ENCODE data around the gene GOLIM4.

Gene GOLIM4, protein sequence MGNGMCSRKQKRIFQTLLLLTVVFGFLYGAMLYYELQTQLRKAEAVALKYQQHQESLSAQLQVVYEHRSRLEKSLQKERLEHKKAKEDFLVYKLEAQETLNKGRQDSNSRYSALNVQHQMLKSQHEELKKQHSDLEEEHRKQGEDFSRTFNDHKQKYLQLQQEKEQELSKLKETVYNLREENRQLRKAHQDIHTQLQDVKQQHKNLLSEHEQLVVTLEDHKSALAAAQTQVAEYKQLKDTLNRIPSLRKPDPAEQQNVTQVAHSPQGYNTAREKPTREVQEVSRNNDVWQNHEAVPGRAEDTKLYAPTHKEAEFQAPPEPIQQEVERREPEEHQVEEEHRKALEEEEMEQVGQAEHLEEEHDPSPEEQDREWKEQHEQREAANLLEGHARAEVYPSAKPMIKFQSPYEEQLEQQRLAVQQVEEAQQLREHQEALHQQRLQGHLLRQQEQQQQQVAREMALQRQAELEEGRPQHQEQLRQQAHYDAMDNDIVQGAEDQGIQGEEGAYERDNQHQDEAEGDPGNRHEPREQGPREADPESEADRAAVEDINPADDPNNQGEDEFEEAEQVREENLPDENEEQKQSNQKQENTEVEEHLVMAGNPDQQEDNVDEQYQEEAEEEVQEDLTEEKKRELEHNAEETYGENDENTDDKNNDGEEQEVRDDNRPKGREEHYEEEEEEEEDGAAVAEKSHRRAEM

DNA sequence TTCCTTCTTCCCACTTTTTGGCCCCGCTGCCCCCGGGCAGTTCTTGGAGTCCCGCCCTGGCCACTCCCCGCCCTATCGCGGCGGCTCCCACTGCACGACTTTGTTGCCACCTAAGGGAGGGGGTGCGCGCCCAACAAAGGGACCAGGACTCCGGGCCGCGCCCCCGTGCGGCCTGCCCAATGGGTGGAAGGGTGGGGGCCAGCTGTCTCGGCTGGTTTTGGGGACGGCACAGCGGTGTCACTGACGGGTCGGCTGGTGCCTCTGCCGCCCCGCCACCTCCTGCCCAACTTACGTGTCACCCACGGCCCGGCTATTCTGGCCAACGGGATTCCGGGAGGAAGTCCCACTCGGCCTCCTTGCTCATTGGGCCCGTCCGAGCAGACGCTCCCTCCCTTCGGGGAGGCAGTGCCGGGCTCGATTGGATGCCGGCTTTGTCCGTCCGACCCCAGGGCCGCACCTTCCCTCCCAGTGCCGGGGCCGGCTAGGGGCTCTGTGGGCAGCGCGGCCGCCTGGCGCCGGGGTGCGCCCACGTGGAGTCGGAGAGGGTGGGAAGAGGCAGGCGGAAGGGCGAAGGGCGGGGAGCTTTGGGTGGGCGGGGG, at the start of gene GOLIM4:
TSS of gene GOLIM4 (minus strand) at position 314 of the 599 bp plus-strand sequence. CDS start 639 bp downstream, outside the sequence.
- no peak for TF ChIP-seq ZNF8 (CRISPR knock-in tag; IDR thresholded peaks at IDR 0.05)
- no peak for TF ChIP-seq TCF4 (CRISPR knock-in tag; IDR thresholded peaks at IDR 0.05; ENCODE audit: borderline replicate concordance)
- TF ChIP-seq, protein P1, sequence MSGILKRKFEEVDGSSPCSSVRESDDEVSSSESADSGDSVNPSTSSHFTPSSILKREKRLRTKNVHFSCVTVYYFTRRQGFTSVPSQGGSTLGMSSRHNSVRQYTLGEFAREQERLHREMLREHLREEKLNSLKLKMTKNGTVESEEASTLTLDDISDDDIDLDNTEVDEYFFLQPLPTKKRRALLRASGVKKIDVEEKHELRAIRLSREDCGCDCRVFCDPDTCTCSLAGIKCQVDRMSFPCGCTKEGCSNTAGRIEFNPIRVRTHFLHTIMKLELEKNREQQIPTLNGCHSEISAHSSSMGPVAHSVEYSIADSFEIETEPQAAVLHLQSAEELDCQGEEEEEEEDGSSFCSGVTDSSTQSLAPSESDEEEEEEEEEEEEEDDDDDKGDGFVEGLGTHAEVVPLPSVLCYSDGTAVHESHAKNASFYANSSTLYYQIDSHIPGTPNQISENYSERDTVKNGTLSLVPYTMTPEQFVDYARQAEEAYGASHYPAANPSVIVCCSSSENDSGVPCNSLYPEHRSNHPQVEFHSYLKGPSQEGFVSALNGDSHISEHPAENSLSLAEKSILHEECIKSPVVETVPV (CRISPR knock-in tag; IDR thresholded peaks at IDR 0.05) = no peak
- no peak for TF ChIP-seq ZC3H10 (CRISPR knock-in tag; IDR thresholded peaks at IDR 0.05)
- TF ChIP-seq RARB (CRISPR knock-in tag; IDR thresholded peaks at IDR 0.05) = no peak
- no peak for TF ChIP-seq ZNF70 (CRISPR knock-in tag; IDR thresholded peaks at IDR 0.05)
- no peak for TF ChIP-seq BACH2 (CRISPR knock-in tag; IDR thresholded peaks at IDR 0.05; ENCODE audit: borderline replicate concordance)
- no peak for TF ChIP-seq TOX (CRISPR knock-in tag; IDR thresholded peaks at IDR 0.05; ENCODE audit: borderline replicate concordance)
- TF ChIP-seq ZFP30 (CRISPR knock-in tag; IDR thresholded peaks at IDR 0.05) = no peak
- TF ChIP-seq, protein P2, sequence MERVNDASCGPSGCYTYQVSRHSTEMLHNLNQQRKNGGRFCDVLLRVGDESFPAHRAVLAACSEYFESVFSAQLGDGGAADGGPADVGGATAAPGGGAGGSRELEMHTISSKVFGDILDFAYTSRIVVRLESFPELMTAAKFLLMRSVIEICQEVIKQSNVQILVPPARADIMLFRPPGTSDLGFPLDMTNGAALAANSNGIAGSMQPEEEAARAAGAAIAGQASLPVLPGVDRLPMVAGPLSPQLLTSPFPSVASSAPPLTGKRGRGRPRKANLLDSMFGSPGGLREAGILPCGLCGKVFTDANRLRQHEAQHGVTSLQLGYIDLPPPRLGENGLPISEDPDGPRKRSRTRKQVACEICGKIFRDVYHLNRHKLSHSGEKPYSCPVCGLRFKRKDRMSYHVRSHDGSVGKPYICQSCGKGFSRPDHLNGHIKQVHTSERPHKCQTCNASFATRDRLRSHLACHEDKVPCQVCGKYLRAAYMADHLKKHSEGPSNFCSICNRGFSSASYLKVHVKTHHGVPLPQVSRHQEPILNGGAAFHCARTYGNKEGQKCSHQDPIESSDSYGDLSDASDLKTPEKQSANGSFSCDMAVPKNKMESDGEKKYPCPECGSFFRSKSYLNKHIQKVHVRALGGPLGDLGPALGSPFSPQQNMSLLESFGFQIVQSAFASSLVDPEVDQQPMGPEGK (CRISPR knock-in tag; IDR thresholded peaks at IDR 0.05; ENCODE audit: borderline replicate concordance) = no peak
- no peak for TF ChIP-seq ARNTL (CRISPR knock-in tag; IDR thresholded peaks at IDR 0.05; ENCODE audit: borderline replicate concordance, low read depth)
- TF ChIP-seq ESRRG (CRISPR knock-in tag; IDR thresholded peaks at IDR 0.05) = no peak
- no peak for TF ChIP-seq ISL1 (CRISPR knock-in tag; IDR thresholded peaks at IDR 0.05)
- ATAC-seq = peak; percentile 91

DNA sequence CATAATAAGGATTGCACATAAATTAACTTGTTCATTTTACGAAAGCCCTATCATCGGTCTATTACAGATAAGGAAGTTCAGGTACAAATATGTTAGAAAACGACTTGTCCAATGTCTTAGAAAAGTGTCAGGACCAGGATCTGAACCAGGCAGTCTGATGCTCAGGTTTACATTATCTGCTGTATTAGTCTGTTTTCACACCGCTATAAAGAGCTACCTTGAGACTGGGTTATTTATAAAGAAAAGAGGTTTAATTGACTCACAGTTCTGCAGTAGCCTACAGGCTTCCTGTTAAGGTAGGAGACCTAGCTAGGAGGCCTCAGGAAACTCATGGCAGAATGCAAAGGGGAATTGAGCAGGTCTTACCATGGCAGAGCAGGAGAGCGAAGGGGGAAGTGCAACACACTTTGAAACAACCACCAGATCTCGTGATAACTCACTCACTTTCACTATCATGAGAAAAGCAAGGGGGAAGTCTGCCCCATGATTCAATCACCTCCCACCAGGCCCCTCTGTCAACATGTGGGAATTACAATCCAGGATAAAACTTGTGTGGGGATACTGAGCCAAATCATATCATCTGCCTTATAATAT, 45.8 kb upstream of the GOLIM4 start:
- TF ChIP-seq CSDC2 (CRISPR knock-in tag; IDR thresholded peaks at IDR 0.05) (no peak), RARB (CRISPR knock-in tag; IDR thresholded peaks at IDR 0.05) (no peak), ZNF565 (CRISPR knock-in tag; conservative IDR thresholded peaks at IDR 0.05; ENCODE audit: low read depth) (no peak), ESRRG (CRISPR knock-in tag; IDR thresholded peaks at IDR 0.05) (no peak), ZNF8 (CRISPR knock-in tag; IDR thresholded peaks at IDR 0.05) (no peak), BACH2 (CRISPR knock-in tag; IDR thresholded peaks at IDR 0.05; ENCODE audit: borderline replicate concordance) (no peak), TCF4 (CRISPR knock-in tag; IDR thresholded peaks at IDR 0.05; ENCODE audit: borderline replicate concordance) (no peak), ZC3H10 (CRISPR knock-in tag; IDR thresholded peaks at IDR 0.05) (no peak), ZFP30 (CRISPR knock-in tag; IDR thresholded peaks at IDR 0.05) (no peak), OSR1 (CRISPR knock-in tag; IDR thresholded peaks at IDR 0.05) (no peak), ARNTL (CRISPR knock-in tag; IDR thresholded peaks at IDR 0.05; ENCODE audit: borderline replicate concordance, low read depth) (no peak), GLIS3 (CRISPR knock-in tag; IDR thresholded peaks at IDR 0.05) (no peak), SNAI2 (CRISPR knock-in tag; IDR thresholded peaks at IDR 0.05) (no peak), ZFP3 (CRISPR knock-in tag; IDR thresholded peaks at IDR 0.05) (no peak), ZNF70 (CRISPR knock-in tag; IDR thresholded peaks at IDR 0.05) (no peak)
- TF ChIP-seq, protein P3, sequence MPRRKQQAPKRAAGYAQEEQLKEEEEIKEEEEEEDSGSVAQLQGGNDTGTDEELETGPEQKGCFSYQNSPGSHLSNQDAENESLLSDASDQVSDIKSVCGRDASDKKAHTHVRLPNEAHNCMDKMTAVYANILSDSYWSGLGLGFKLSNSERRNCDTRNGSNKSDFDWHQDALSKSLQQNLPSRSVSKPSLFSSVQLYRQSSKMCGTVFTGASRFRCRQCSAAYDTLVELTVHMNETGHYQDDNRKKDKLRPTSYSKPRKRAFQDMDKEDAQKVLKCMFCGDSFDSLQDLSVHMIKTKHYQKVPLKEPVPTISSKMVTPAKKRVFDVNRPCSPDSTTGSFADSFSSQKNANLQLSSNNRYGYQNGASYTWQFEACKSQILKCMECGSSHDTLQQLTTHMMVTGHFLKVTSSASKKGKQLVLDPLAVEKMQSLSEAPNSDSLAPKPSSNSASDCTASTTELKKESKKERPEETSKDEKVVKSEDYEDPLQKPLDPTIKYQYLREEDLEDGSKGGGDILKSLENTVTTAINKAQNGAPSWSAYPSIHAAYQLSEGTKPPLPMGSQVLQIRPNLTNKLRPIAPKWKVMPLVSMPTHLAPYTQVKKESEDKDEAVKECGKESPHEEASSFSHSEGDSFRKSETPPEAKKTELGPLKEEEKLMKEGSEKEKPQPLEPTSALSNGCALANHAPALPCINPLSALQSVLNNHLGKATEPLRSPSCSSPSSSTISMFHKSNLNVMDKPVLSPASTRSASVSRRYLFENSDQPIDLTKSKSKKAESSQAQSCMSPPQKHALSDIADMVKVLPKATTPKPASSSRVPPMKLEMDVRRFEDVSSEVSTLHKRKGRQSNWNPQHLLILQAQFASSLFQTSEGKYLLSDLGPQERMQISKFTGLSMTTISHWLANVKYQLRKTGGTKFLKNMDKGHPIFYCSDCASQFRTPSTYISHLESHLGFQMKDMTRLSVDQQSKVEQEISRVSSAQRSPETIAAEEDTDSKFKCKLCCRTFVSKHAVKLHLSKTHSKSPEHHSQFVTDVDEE (CRISPR knock-in tag; IDR thresholded peaks at IDR 0.05) = no peak
- TF ChIP-seq, protein P2 (CRISPR knock-in tag; IDR thresholded peaks at IDR 0.05; ENCODE audit: borderline replicate concordance) = no peak
- TF ChIP-seq, protein P4, sequence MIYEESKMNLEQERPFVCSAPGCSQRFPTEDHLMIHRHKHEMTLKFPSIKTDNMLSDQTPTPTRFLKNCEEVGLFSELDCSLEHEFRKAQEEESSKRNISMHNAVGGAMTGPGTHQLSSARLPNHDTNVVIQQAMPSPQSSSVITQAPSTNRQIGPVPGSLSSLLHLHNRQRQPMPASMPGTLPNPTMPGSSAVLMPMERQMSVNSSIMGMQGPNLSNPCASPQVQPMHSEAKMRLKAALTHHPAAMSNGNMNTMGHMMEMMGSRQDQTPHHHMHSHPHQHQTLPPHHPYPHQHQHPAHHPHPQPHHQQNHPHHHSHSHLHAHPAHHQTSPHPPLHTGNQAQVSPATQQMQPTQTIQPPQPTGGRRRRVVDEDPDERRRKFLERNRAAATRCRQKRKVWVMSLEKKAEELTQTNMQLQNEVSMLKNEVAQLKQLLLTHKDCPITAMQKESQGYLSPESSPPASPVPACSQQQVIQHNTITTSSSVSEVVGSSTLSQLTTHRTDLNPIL (CRISPR knock-in tag; IDR thresholded peaks at IDR 0.05; ENCODE audit: low read depth) = no peak
- TF ChIP-seq, protein P1 (CRISPR knock-in tag; IDR thresholded peaks at IDR 0.05) = no peak
- TF ChIP-seq, protein P5, sequence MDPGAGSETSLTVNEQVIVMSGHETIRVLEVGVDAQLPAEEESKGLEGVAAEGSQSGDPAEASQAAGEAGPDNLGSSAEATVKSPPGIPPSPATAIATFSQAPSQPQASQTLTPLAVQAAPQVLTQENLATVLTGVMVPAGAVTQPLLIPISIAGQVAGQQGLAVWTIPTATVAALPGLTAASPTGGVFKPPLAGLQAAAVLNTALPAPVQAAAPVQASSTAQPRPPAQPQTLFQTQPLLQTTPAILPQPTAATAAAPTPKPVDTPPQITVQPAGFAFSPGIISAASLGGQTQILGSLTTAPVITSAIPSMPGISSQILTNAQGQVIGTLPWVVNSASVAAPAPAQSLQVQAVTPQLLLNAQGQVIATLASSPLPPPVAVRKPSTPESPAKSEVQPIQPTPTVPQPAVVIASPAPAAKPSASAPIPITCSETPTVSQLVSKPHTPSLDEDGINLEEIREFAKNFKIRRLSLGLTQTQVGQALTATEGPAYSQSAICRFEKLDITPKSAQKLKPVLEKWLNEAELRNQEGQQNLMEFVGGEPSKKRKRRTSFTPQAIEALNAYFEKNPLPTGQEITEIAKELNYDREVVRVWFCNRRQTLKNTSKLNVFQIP (CRISPR knock-in tag; IDR thresholded peaks at IDR 0.05; ENCODE audit: borderline replicate concordance, low read depth) = no peak
- no peak for ATAC-seq

Data from SK-N-SH treated with all-trans-retinoic acid at 6 μM for 48 hours (cell line).